Activated T-helper 1 cell treated with anti-CD3 and anti-CD28 coated beads, Interleukin-12 subunit alpha, Interleukin-12 subunit beta, Interleukin-2, Interleukin-4 antibody, amounts not matched to agents 30 ng/mL and 10 ng/mL and 1 ng/mL, durations not matched to agents 14 hours and 24 hours and 36 hours (primary cell): ENCODE results near the gene DEFB131B. TPM values are rescaled to one million over a fixed set of nuclear protein-coding genes. Genes with fewer than 3 reads are reported as not detected.
A peak's percentile ranks its signal among the peaks of the same experiment; 100 is the strongest.

ENCODE experiments used
- DNase-seq: peaks from one replicate; pipeline ENCODE4 v3.0.0; 2021; ENCODE audit warnings: low spot score
- H3K27ac Mint-ChIP-seq: one replicate; pipeline ENCODE4 v1.8.0; 2021; ENCODE audit warnings: mild to moderate bottlenecking, mixed read lengths
- H3K27me3 Mint-ChIP-seq: one replicate; pipeline ENCODE4 v1.8.0; 2022; ENCODE audit warnings: mild to moderate bottlenecking, moderate library complexity, mixed read lengths; ENCODE audit not compliant: insufficient read depth
- H3K36me3 Mint-ChIP-seq: one replicate; pipeline ENCODE4 v1.8.0; 2021; ENCODE audit warnings: low read depth, mixed read lengths
- H3K4me1 Mint-ChIP-seq: one replicate; pipeline ENCODE4 v1.8.0; 2021; ENCODE audit warnings: low read depth, mixed read lengths
- H3K4me3 Mint-ChIP-seq: one replicate; pipeline ENCODE4 v1.8.0; 2021; ENCODE audit warnings: mild to moderate bottlenecking, moderate library complexity, mixed read lengths
- H3K9me3 Mint-ChIP-seq: one replicate; pipeline ENCODE4 v1.8.0; 2021; ENCODE audit warnings: mixed read lengths
- intact Hi-C: fragments of 100-400 bp; cut with micrococcal nuclease; formaldehyde crosslinking; loops from one replicate; pipeline ENCODE4 v1.15.1; 2024
- total RNA-seq: library from RNA; stranded (reverse); gene quantifications from 2 replicates; pipeline ENCODE4 v1.2.3, GENCODE V29; 2022

The DEFB131B gene
- total RNA-seq, 1 donor from 2014 or later: not detected

GRCh38 chr11:71917646-71918140 lies 39.4 kb downstream of the DEFB131B start:
- Mint-ChIP-seq H3K4me1 (peaks cover 9% of the 10 kb centered on the region), H3K9me3 (no peaks in the 10 kb centered on the region), H3K27me3 (no peaks in the 10 kb centered on the region), H3K4me3 (no peak overlapping the region), H3K27ac (no peak overlapping the region), H3K36me3 (peaks cover 40% of the 10 kb centered on the region)
- intact Hi-C loops: no loop called here
- DNase-seq: no peak

GRCh38 chr11:71927820-71928736 lies 49.8 kb downstream of the DEFB131B start, which contains the start of gene XNDC1N:
XNDC1N (minus strand) TSS chr11:71928594; CDS start chr11:71923353, 5,241 bp downstream.
- peak within 1 kb of the TSS; percentile 95 for H3K27ac Mint-ChIP-seq
- H3K36me3 Mint-ChIP-seq: peaks cover 18% of the 10 kb centered on the region
- intact Hi-C loops: loop anchor here (1.0 to 5.0 kb wide), 9 partner anchors 17 to 476 kb away; partner anchors contain the start of genes ANAPC15, LAMTOR1, LRRC51 and NADSYN1
- peak; percentile 51 for DNase-seq
- no peaks in the 10 kb centered on the region for H3K9me3 Mint-ChIP-seq
- H3K4me1 Mint-ChIP-seq: peaks cover 46% of the 10 kb centered on the region
- H3K4me3 Mint-ChIP-seq: peak within 1 kb of the TSS; percentile 98
- no peaks in the 10 kb centered on the region for H3K27me3 Mint-ChIP-seq

GRCh38 chr11:71928737-71929443 lies 50.6 kb downstream of the DEFB131B start, which contains the start of gene RNF121:
RNF121 (plus strand) TSS chr11:71929046; CDS start chr11:71929062, 16 bp downstream.
- Mint-ChIP-seq H3K27ac (peak within 1 kb of the TSS; percentile 95), H3K36me3 (peaks cover 18% of the 10 kb centered on the region), H3K9me3 (no peaks in the 10 kb centered on the region), H3K4me3 (peak within 1 kb of the TSS; percentile 98), H3K4me1 (peaks cover 51% of the 10 kb centered on the region), H3K27me3 (no peaks in the 10 kb centered on the region)
- intact Hi-C loops: loop anchor here (1.0 to 5.0 kb wide), 10 partner anchors 18 to 505 kb away; partner anchors contain the start of genes ANAPC15, CLPB, LAMTOR1 and LRRC51
- DNase-seq: peak; percentile 96

GRCh38 chr11:71929491-71929890 lies 51.2 kb downstream of the DEFB131B start:
- H3K4me3 Mint-ChIP-seq: peak overlapping the region; percentile 98

GRCh38 chr11:71930556-71931244 lies 52.4 kb downstream of the DEFB131B start:
- peak overlapping the region; percentile 95 for H3K27ac Mint-ChIP-seq
- H3K4me1 Mint-ChIP-seq: peaks cover 59% of the 10 kb centered on the region
- no peaks in the 10 kb centered on the region for H3K9me3 Mint-ChIP-seq
- peak overlapping the region; percentile 98 for H3K4me3 Mint-ChIP-seq
- no peaks in the 10 kb centered on the region for H3K27me3 Mint-ChIP-seq
- intact Hi-C loops: no loop called here
- no peak for DNase-seq
- peaks cover 17% of the 10 kb centered on the region for H3K36me3 Mint-ChIP-seq

More at GRCh38 chr11:71929491-71929890, 51.2 kb downstream of the DEFB131B start:
- Mint-ChIP-seq H3K27me3 (no peaks in the 10 kb centered on the region), H3K9me3 (no peaks in the 10 kb centered on the region), H3K27ac (peak overlapping the region; percentile 95), H3K36me3 (peaks cover 20% of the 10 kb centered on the region), H3K4me1 (peaks cover 57% of the 10 kb centered on the region)
- no peak for DNase-seq
- intact Hi-C loops: loop anchor here (1.0 to 5.0 kb wide), 4 partner anchors 113 to 505 kb away; partner anchors contain the start of genes CLPB, LAMTOR1 and NADSYN1

GRCh38 chr11:71931245-71931602 lies 53.0 kb downstream of the DEFB131B start:
- H3K27me3 Mint-ChIP-seq: no peaks in the 10 kb centered on the region
- H3K27ac Mint-ChIP-seq: peak overlapping the region; percentile 69
- H3K9me3 Mint-ChIP-seq: no peaks in the 10 kb centered on the region
- no peak for DNase-seq
- intact Hi-C loops: no loop called here
- H3K4me1 Mint-ChIP-seq: peaks cover 59% of the 10 kb centered on the region
- H3K36me3 Mint-ChIP-seq: peaks cover 17% of the 10 kb centered on the region
- H3K4me3 Mint-ChIP-seq: peak overlapping the region; percentile 98

- intact Hi-C loops: no loop called here
Measured at GRCh38 chr11:71933141-71933933, 55.1 kb downstream of the DEFB131B start.

More at GRCh38 chr11:71933141-71933933, 55.1 kb downstream of the DEFB131B start:
- peaks cover 59% of the 10 kb centered on the region for H3K4me1 Mint-ChIP-seq
- no peaks in the 10 kb centered on the region for H3K27me3 Mint-ChIP-seq
- no peak for DNase-seq
- H3K36me3 Mint-ChIP-seq: peaks cover 21% of the 10 kb centered on the region
- H3K27ac Mint-ChIP-seq: no peak overlapping the region
- H3K4me3 Mint-ChIP-seq: no peak overlapping the region
- H3K9me3 Mint-ChIP-seq: no peaks in the 10 kb centered on the region

Other genes starting within 250 kb of the DEFB131B start
- not detected in 2 replicates for gene DEFB108B, start 45.3 kb upstream of the DEFB131B start, total RNA-seq
- 20.9 and 21.5 TPM in 2 replicates for gene XNDC1N, start 50.1 kb downstream of the DEFB131B start, total RNA-seq
- gene RNF121, start 50.6 kb downstream of the DEFB131B start, total RNA-seq: 65.8 and 70.3 TPM in 2 replicates
- gene IL18BP, start 120.5 kb downstream of the DEFB131B start, total RNA-seq: 15.6 and 18.5 TPM in 2 replicates
- gene NUMA1, start 202.1 kb downstream of the DEFB131B start, total RNA-seq: 141 and 150 TPM in 2 replicates
- 5.7 and 8.2 TPM in 2 replicates for gene LRRC51, start 202.4 kb downstream of the DEFB131B start, total RNA-seq
- 70.2 and 77.7 TPM in 2 replicates for gene LAMTOR1, start 224.8 kb downstream of the DEFB131B start, total RNA-seq
- not detected in 2 replicates for gene TOMT, start 227.5 kb downstream of the DEFB131B start, total RNA-seq
- gene ANAPC15, start 234.2 kb downstream of the DEFB131B start, total RNA-seq: 49.4 and 51.9 TPM in 2 replicates